Endometrial microvascular endothelial cells (primary cell): ENCODE data around the gene INSYN2B. TPM values are rescaled to one million over a fixed set of nuclear protein-coding genes. Genes with fewer than 3 reads are reported as not detected.

Experiments used
- in situ Hi-C: cut with HindIII; loops from 2 replicates; pipeline ENCODE4 v1.10.0; 2017; ENCODE audit warnings: low sequenced_read_pairs, low pct_unique_long_range_greater_than_20kb; ENCODE audit errors: inconsistent ontology term
- total RNA-seq: library from RNA; depleted of rRNA; stranded (reverse); fragments of >200 nt; gene quantifications from one replicate; pipeline ENCODE4 v1.2.3, GENCODE V29; 2015; ENCODE audit errors: inconsistent ontology term

The INSYN2B gene
- total RNA-seq, 1 donor from 2014 or later = 26.4 TPM

DNA sequence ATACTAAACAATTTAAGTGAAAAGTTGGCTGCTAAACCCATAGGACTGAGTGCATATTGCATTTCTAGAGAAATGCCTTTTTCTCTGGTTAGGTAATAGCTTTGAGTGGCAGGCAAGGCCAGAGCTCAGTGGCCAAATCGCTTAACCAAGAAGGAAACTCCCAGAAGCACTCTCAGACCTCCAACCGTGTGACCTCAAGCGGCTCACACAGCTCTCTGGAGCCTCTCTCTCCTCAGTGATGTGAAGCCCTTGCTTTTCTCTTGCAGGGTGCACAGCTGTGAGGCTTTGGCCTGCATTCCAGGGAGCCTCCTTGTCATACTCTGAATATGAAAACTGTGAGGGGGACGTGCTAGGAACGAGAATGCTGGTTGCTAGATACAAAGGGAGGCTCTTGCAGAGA, 106.7 kb downstream of the INSYN2B start:
- in situ Hi-C loops = no loop called here

DNA sequence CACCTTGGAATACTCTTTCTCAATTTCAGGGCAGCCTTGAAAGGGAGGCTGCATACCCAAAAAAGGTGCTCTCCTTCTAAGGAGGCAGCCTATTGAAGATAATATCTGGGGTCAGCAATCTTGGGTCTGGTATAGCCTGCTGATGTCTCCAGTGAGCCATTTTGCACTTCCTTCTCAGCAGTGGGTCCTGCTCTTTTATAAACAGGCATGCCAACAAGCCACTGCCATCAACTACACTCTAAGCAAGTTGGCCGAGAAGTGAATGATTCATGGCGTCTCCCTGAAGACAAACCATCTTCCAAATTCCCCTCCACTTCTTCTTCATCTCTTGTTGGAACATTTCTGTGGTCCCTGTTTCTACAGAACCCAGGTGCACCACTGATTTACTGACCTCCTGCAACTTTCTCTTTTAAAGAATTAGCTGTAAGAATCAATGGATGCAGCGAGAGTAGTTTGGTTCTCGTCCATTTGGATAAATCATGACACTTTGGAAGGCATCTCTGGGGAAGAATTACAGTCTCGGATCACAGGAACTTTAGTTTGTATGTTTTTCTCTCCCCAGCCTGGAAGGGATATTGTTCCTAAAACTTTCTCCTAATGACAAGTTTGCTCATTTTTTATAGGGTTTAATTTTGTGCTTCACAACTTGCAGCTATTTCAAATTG, 108.3 kb downstream of the INSYN2B start:
- in situ Hi-C loops = no loop called here

DNA sequence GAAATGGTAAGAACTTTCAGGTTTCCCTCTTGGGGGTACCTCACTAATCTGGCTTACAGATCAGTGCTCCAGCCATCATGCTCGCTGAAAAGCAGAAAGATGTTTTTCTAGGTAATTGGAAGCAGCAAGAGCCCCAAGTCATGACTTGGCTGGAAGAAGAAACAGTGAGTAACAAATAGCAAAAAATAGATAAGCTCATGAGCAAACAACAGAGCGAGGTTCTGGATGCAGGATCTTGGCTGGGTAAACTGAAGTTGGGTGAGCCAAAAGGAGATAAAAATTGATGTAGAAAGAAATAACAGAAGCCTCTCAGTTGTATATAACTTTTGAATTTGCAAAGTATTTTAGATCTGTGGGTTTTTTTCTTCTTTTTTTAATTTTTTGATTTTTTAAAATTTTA, 110.1 kb downstream of the INSYN2B start:
- in situ Hi-C loops = no loop called here

DNA sequence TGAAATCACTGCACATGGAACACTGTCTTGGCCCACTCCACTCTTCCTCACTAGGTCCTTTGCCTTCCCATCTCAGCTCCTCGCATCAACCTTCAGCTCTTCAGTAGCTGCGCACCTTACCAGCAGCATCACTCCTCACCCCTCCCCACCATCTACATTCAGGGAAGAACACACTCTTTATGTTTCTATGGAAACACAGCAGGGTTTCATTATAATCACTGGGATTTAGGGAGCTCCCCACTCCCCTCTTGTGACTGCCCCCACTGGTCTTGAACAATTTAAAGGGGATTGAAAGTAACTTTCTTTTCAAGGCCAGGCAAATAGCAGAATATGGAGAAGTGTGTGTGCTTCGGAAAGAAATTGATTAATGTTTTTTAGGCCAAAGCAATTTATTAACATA, 111.2 kb downstream of the INSYN2B start:
- in situ Hi-C loops = no loop called here

DNA sequence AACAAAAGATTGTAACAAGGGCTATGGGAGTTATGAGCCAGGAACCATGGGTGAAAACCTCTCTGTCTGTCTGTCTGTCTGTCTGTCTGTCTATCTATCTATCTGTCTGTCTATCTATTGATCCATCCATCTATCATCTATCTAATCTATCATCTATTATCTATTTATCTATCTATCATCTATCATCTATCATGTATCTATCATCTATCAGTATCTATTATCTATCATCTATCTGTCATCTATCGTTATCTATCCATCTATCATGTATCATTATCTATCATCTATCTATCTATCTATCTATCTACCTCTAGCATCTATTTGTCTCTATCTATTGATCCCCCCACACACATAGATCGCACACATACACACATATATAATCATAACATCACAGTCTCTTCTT, 112.9 kb downstream of the INSYN2B start:
- in situ Hi-C loops = no loop called here

DNA sequence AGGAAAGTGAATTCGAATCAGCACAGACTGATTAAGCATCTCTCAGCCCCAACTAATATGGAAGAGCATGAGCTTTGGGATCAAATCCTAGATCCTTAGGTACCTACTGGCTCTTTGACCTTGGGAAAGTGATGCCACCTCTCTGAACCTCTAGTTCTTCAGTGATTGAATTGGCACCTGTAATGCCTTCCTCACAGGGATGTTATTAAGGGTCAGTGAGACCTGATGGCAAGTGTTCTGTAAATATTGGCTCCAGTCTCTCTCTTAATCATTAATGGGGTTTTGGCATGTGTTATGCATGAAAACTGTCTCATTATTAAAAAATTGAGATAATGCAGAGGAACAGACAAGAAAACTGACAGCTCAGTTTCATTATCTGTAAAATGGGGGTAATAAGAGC, 115.8 kb downstream of the INSYN2B start:
- in situ Hi-C loops = no loop called here

DNA sequence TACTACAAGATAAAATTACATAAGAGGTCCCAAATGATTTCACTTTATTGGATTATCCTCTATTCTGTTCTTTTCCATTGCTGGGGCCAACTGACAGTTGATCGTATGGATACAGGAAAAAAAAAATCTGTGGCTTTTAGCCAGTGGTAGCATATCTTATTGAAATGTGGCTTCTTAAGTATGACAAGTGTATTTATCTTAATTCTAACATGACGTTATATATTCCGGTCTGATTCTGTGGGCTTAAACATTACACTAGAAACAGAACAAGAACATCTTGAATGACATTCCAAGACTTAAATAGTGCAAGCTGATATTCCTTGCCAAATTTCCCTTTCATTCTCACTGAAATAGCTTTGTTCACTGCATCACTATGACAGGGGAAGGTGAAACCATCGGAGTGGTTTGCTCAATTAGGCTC, 117.9 kb downstream of the INSYN2B start:
- in situ Hi-C loops = no loop called here

DNA sequence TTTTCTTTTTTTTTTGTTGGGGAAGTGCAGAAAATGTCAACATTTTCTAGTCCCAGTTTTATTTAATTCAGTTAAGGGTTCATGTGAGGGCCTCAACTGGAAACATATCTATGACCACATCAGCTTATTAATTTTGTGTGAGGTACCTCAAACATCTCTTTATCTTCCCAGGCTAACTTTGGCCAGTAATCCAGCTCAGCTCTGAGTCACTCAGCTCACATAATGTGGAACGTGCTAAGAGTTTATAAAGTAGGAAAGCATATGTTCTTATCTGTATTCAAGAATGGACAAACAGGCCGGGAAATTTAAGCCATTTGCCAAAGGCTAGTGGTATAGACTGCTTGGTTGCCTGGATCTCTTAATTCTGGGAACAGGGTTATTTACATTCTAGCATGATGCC, 118.4 kb downstream of the INSYN2B start:
- in situ Hi-C loops = no loop called here

DNA sequence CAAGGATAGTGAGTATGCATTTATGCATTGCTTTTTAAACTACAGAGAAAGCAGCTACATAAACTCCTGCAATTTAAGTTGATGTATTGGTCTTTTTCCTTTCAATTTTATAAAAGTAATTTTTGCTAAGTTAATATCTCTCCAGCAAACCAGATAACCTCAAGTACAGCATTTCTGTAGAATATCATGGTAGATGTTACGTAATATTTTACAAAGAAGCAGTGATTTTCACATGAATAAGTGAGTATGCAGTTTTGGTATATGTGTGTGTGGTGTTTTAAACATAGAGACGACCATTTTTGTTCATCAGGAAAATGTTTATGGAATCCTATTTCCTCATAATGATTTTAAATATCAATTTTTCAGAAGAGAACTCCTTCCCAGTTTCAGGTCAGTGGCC, 118.9 kb downstream of the INSYN2B start:
- in situ Hi-C loops = no loop called here

DNA sequence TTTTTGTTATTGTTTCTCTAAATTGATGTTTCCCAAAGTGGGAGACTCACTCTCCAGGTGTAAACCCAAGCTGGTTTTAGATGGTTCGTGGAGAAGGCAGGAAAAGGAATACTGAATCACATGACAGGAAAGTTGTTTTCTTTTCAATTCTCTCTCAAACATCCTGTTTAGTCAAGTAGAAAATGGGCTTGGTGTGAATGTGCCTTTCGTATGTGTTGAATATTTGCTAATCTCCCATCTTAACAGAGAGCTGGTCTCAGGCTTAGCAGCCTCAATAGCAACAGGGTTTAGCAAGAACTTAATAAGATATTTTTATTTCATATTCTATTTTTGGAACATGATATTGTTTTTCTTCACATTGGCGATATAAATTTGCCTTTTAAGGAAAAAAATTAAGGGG, 119.7 kb downstream of the INSYN2B start:
- in situ Hi-C loops = no loop called here

DNA sequence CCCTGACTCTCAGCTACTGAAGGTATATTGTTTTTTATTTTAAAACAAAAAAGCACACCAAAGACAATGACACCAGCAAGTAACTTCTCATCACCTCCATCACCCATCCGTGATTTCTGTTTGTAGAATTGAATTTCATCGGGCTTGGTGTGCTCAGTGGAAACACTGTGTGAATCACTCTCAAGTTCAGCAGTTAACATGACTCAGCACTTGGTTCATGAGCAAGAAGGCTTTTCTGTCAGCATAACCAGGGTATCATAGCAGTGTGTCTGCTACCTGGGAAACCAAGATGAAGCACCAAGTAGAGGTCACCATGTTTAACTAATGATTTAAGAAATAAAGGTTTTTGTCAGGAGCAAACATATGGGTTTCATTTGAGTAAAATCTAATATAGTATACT, 123.7 kb downstream of the INSYN2B start:
- in situ Hi-C loops = no loop called here

DNA sequence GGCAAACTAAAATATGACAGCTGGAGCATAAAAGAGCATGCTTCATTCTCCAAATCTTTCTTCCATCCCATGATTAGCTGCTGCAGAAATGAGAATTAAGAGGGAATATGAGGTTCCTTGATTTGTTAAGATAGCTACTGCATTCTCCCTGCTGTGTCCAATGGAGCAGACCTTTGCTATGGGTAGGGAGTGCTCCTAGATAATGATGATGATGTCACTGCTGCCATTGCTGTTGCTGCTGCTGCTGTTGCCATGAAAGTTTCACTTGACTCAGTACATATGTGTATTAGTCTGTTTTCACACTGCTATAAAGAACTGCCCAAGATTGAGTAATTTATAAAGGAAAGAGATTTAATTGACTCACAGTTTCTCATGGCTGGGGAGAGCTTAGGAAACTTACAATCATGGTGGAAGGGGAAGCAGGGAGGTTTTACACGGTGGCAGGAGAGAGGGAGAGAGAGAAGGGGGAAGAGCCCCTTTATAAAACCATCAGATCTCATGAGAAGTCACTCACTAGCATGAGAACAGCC, 128.9 kb downstream of the INSYN2B start:
- in situ Hi-C loops = no loop called here

DNA sequence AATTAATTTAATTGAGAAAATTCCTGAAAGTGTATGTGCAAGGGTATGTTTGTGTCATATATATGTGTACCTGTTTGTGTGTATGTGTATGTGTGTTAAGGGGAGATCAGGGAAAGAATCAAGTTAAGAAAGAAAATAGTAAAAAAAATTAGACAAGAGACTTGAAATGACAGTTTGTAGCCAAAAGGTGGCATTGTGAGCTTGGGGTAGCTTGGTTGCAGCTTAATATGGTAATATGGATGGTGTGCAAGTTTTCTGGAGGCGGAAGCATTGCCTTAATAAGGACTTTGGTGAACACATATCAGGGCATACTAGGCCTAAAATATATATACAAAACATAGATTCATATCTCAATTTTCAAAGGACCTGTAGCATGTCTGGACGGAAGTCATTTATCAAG, 129.9 kb downstream of the INSYN2B start:
- in situ Hi-C loops = no loop called here

DNA sequence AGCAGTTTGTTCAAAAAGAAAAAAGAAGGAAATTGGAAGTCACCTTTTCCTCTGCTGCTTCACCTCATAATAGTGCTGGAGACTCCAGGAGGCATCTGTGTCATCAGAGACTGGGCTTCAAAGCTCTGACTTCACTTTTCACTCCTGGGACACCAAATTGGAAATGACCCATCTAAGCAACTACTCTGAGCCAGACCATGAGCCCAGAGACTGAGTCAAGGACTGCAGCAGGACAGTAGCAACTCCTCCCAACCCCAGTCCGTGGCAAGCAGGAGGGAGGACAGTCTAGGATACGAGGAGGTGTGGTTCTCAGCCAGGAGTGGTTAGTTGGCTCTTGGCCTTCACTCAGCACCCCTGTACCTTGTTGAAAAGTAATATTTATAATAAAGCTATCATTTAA, 131.5 kb downstream of the INSYN2B start:
- in situ Hi-C loops = no loop called here

DNA sequence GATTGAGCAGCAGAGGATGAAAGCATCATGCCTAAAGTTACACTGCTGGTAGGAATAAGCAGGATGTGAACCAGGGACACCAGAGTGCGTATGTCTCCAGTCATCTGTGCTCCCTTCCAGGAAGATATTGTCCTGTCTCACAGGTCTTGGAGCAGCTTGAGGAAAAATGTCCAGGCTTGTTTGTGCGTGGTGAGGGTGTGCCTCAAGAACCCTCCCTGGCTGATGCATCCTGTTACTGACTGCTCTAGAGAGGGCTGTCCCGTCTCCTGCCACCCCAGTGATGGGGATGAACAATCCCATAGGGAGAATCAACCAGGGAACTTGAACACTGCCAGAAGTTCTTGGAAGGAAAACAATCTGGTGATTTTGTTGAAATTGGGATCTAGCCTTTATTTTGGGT, 132.0 kb downstream of the INSYN2B start:
- in situ Hi-C loops = no loop called here

DNA sequence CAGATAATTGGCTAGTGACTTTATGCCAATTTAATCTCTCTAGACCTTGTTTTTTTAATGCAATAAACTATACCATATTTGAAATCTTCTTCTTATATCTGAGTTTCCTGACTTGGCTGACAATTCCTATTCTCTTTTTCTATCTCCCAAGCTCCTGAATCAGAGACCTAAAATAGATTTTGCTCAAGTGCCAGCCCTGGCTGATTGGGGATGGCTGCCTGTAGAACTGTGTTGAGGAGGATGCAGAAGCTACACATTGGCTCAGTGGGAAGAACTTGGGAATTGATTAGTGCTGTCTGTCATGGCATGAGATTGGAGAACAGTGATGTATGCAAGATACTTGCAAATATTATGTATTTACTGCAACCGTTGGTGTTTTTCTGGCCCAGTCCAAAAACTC, 132.8 kb downstream of the INSYN2B start:
- in situ Hi-C loops = no loop called here

DNA sequence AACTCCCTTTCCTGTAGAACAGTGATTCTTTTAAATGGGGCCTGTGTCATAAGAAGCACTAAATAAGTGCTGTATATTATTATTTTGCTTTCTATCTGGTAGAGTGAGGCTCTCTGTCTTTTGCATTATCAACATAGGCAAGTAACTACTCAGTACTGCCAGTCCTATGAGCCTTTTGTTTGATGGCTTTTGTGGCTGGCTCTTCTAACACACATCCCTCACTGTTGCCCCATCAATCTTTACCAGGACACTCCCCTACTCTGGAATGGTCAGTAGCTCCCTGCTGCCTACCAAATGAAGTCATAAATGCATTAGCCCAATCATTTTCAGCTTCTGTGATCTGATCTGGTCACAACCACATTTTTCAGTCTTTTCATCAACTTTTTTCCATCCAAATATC, 137.6 kb downstream of the INSYN2B start:
- in situ Hi-C loops = no loop called here

DNA sequence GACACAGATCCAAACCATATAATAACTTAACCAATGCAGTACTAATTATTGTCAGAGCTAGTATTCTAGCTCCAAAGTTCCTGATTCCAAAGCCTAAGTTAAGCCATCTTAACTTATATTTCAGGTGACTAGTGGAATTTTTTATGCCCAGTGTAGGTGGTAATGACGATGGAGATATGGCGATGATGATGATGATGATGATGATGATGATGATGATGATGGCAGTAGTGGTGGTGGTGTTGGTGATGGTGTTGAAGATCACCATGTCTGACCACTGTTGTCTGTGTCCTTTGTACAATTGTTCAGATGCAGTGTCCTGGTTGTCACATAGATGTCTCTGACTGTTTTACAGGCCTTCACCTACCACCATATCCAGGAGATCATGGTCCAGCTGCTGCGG, 139.9 kb downstream of the INSYN2B start:
- in situ Hi-C loops = no loop called here

DNA sequence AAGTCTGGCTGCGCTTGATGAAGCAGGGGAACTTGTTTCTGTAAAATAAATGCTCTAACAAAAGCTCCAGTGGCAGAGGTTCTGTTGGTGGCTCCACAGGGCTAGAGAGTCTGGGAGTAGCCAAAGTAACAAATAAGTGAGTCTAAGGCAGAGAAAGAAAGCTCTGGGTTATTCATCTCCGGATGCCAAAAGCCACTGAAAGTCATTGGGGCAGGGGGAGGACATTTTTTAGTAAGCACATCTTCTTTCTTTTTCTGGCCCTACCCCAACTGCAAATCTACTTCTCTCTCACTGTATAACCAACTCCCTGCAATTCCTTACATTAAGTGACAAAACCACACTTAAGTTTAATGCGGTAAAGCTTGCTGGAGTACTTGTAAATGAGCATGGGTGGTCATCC, 141.6 kb downstream of the INSYN2B start:
- in situ Hi-C loops = no loop called here

DNA sequence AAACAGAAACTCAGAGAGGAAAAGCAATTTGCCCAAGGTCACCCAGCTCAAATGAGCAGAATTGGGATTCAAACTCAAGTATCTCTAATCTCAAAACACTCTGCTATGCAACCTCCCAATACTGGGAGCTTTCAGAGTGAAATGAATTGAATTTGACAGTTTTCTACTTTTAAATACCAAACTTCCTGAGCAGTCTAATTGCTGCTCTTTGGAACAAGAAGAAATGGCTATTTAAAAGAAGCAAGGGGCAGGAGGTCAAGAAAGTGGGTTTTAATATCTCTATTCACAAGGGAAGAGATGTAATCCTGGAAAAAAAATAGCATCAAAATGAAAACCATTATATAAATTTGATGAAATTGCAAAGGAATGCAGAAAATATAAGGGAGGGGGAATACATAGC, 142.6 kb downstream of the INSYN2B start:
- in situ Hi-C loops = no loop called here

DNA sequence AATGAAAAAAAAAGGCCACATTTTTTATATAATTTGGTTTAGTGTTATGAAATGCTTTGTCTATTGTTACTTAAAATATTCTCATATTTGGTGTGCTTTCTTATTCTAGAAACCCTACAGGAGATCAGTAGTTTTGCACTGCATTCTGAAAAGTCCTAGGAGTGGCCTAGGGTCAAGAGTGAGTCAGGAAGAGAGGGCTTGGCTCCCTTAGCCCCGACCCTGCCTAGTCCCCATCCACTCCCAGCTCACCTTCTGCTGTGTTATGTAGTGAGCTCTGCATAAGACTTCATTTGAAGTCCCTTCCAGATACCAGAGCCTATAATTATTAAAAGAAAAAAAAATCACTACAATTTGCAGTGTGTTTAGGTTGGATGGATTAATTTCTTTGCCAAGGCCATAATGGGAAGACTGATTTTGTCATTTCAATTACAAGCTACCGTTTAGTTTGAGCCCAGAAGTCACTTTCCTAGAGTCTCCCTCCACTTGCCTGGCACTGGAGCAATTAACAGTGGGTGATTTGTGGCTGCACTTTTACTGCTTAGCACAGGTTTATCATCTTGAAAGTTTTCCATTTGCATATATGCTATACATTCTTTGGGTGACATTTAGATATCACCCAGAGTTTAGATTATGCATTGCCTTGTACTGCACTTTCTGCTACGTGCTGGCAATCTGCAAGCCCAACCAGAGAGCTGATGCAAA, 143.3 kb downstream of the INSYN2B start:
- in situ Hi-C loops = no loop called here
